Karpas-422 (cell line): ENCODE results near the gene FBXW9. TPM values are rescaled to one million over a fixed set of nuclear protein-coding genes. Genes with fewer than 3 reads are reported as not detected.
A peak's percentile ranks its signal among the peaks of the same experiment; 100 is the strongest.

Source experiments
- DNase-seq: peaks from one replicate; pipeline ENCODE4 v3.0.0-alpha.2; 2015
- H2AFZ ChIP-seq: fragments of 200-600 bp; sonication (generic); 2 replicates; pipeline ENCODE4 v1.6.1; 2014; ENCODE audit warnings: antibody characterized with exemption, low read length, mixed read lengths
- H3K27ac ChIP-seq: fragments of 200-600 bp; sonication (generic); 2 replicates; pipeline ENCODE4 v1.5.1; 2014; ENCODE audit warnings: mild to moderate bottlenecking, low read length, moderate library complexity
- H3K27me3 ChIP-seq: fragments of 200-600 bp; sonication (generic); 2 replicates; pipeline ENCODE4 v1.6.1; 2014; ENCODE audit warnings: low read length, mixed read lengths
- H3K36me3 ChIP-seq: fragments of 200-600 bp; sonication (generic); 2 replicates; pipeline ENCODE4 v1.6.1; 2014; ENCODE audit warnings: low read length, mixed read lengths; ENCODE audit not compliant: insufficient read depth
- H3K4me1 ChIP-seq: fragments of 200-600 bp; sonication (generic); 2 replicates; pipeline ENCODE4 v1.6.1; 2014; ENCODE audit warnings: mild to moderate bottlenecking, low read length, mixed read lengths
- H3K4me2 ChIP-seq: fragments of 200-600 bp; sonication (generic); 2 replicates; pipeline ENCODE4 v1.6.1; 2014; ENCODE audit warnings: low read length, low read depth, mild to moderate bottlenecking; ENCODE audit not compliant: poor library complexity, severe bottlenecking
- H3K4me3 ChIP-seq: fragments of 200-600 bp; sonication (generic); 2 replicates; pipeline ENCODE4 v1.5.1; 2014; ENCODE audit warnings: mild to moderate bottlenecking, antibody characterized with exemption, low read length, mixed read lengths
- H3K79me2 ChIP-seq: fragments of 200-600 bp; sonication (generic); 2 replicates; pipeline ENCODE4 v1.6.1; 2014; ENCODE audit warnings: mild to moderate bottlenecking, low read length, mixed read lengths
- H3K9ac ChIP-seq: fragments of 200-600 bp; sonication (generic); 2 replicates; pipeline ENCODE4 v1.6.0; 2014; ENCODE audit warnings: low read length
- H3K9me2 ChIP-seq: fragments of 200-600 bp; sonication (generic), shearing (Covaris generic); replicated peaks from 2 replicates; pipeline ENCODE4 v1.6.0; 2014; ENCODE audit warnings: mild to moderate bottlenecking, low read length, moderate library complexity; ENCODE audit not compliant: insufficient read depth
- H3K9me3 ChIP-seq: fragments of 300-700, 200-600 bp; sonication (generic); 2 replicates; pipeline ENCODE4 v1.6.1; 2014; ENCODE audit warnings: low read length, mixed read lengths
- H4K20me1 ChIP-seq: fragments of 200-600 bp; sonication (generic); 2 replicates; pipeline ENCODE4 v1.6.1; 2014; ENCODE audit warnings: mild to moderate bottlenecking, antibody characterized with exemption, low read length, low read depth; ENCODE audit not compliant: insufficient read depth
- total RNA-seq: library from RNA; depleted of rRNA; stranded (reverse); fragments of >200 nt; shearing (Covaris generic); gene quantifications from 2 replicates; pipeline ENCODE4 v1.2.3, GENCODE V29; 2014; ENCODE audit warnings: low replicate concordance

The FBXW9 gene
- total RNA-seq, 1 experiment from 2014 or later = 2.1 TPM

- peak overlapping the region; percentile 89 for H3K4me2 ChIP-seq
- no peak overlapping the region for H3K27ac ChIP-seq
- peak overlapping the region; percentile 85 for H3K4me3 ChIP-seq
- H3K4me1 ChIP-seq = peaks cover 35% of the 10 kb centered on the region
- DNase-seq = no peak
- peaks cover 51% of the 10 kb centered on the region for H3K79me2 ChIP-seq
- no peaks in the 10 kb centered on the region for H4K20me1 ChIP-seq
- H2AFZ ChIP-seq = no peak overlapping the region
- H3K9ac ChIP-seq = peak overlapping the region; percentile 93
- peaks cover 4% of the 10 kb centered on the region; the same call in 1 of the 2 replicates for H3K36me3 ChIP-seq
- no peaks in the 10 kb centered on the region for H3K9me2 ChIP-seq
- H3K27me3 ChIP-seq = no peaks in the 10 kb centered on the region
- H3K9me3 ChIP-seq = no peaks in the 10 kb centered on the region
These were observed 26.1 kb downstream of the FBXW9 start for GRCh38 chr19:12670159-12670928.

GRCh38 chr19:12669270-12670158, 26.9 kb downstream of the FBXW9 start:
- H3K4me3 ChIP-seq = peak overlapping the region; percentile 85
- no peaks in the 10 kb centered on the region for H3K27me3 ChIP-seq
- H4K20me1 ChIP-seq = no peaks in the 10 kb centered on the region
- peaks cover 43% of the 10 kb centered on the region for H3K4me1 ChIP-seq
- no peaks in the 10 kb centered on the region for H3K9me3 ChIP-seq
- H2AFZ ChIP-seq = peak overlapping the region; percentile 98
- peak; percentile 91 for DNase-seq
- peaks cover 9% of the 10 kb centered on the region for H3K36me3 ChIP-seq
- no peaks in the 10 kb centered on the region for H3K9me2 ChIP-seq
- peak overlapping the region; percentile 80 for H3K27ac ChIP-seq
- peak overlapping the region; percentile 93 for H3K9ac ChIP-seq
- peaks cover 57% of the 10 kb centered on the region for H3K79me2 ChIP-seq
- peak overlapping the region; percentile 89 for H3K4me2 ChIP-seq

GRCh38 chr19:12668932-12669269, 27.5 kb downstream of the FBXW9 start:
- Histone ChIP-seq H3K4me3 (peak overlapping the region; percentile 85), H3K36me3 (peaks cover 11% of the 10 kb centered on the region), H3K4me1 (peaks cover 47% of the 10 kb centered on the region), H3K9ac (peak overlapping the region; percentile 93), H3K79me2 (peaks cover 63% of the 10 kb centered on the region), H3K27ac (peak overlapping the region; percentile 80), H2AFZ (peak overlapping the region; percentile 98; the same call in 1 of the 2 replicates), H4K20me1 (no peaks in the 10 kb centered on the region), H3K9me3 (no peaks in the 10 kb centered on the region), H3K4me2 (peak overlapping the region; percentile 89), H3K9me2 (no peaks in the 10 kb centered on the region), H3K27me3 (no peaks in the 10 kb centered on the region)
- DNase-seq = peak; percentile 87

- Histone ChIP-seq H3K4me3 (peak overlapping the region; percentile 85), H3K27me3 (no peaks in the 10 kb centered on the region), H3K27ac (peak overlapping the region; percentile 80; the same call in 1 of the 2 replicates), H3K9me2 (no peaks in the 10 kb centered on the region), H3K4me2 (peak overlapping the region; percentile 89), H3K79me2 (peaks cover 68% of the 10 kb centered on the region), H3K36me3 (peaks cover 17% of the 10 kb centered on the region), H3K9ac (peak overlapping the region; percentile 93), H3K4me1 (peaks cover 47% of the 10 kb centered on the region), H2AFZ (no peak overlapping the region), H4K20me1 (no peaks in the 10 kb centered on the region), H3K9me3 (no peaks in the 10 kb centered on the region)
- no peak for DNase-seq
These were observed 28.1 kb downstream of the FBXW9 start for GRCh38 chr19:12668346-12668745.

GRCh38 chr19:12667731-12668302, 28.6 kb downstream of the FBXW9 start:
- Histone ChIP-seq H2AFZ (no peak overlapping the region), H3K9me3 (no peaks in the 10 kb centered on the region), H3K4me2 (peak overlapping the region; percentile 89), H3K4me3 (peak overlapping the region; percentile 94), H3K27ac (peak overlapping the region; percentile 29; the same call in 1 of the 2 replicates), H3K36me3 (peaks cover 21% of the 10 kb centered on the region), H3K9me2 (no peaks in the 10 kb centered on the region), H3K4me1 (peaks cover 47% of the 10 kb centered on the region), H4K20me1 (no peaks in the 10 kb centered on the region), H3K27me3 (no peaks in the 10 kb centered on the region), H3K9ac (peak overlapping the region; percentile 93), H3K79me2 (peaks cover 72% of the 10 kb centered on the region)
- DNase-seq = no peak

- DNase-seq = peak; percentile 95
- Histone ChIP-seq H2AFZ (peak within 1 kb of the TSS; percentile 55; the same call in 1 of the 2 replicates), H3K9me2 (no peaks in the 10 kb centered on the region), H3K36me3 (peaks cover 24% of the 10 kb centered on the region), H3K9ac (peak within 1 kb of the TSS; percentile 93), H3K9me3 (no peaks in the 10 kb centered on the region), H3K4me1 (peaks cover 47% of the 10 kb centered on the region), H3K79me2 (peaks cover 72% of the 10 kb centered on the region), H3K27me3 (no peaks in the 10 kb centered on the region), H3K4me2 (peak within 1 kb of the TSS; percentile 89), H3K4me3 (peak within 1 kb of the TSS; percentile 94), H3K27ac (peak within 1 kb of the TSS; percentile 78), H4K20me1 (no peaks in the 10 kb centered on the region)
These were observed 30.0 kb downstream of the FBXW9 start, which contains the start of the genes MAN2B1 and WDR83 for GRCh38 chr19:12666265-12667048. MAN2B1 (minus strand) TSS chr19:12666742; CDS start chr19:12666701, 41 bp downstream. WDR83 (plus strand) TSS chr19:12666807; CDS start chr19:12669791, 2,984 bp downstream.

- Histone ChIP-seq H3K4me3 (peak overlapping the region; percentile 94), H3K27ac (peak overlapping the region; percentile 78), H3K9me2 (no peaks in the 10 kb centered on the region), H3K79me2 (peaks cover 71% of the 10 kb centered on the region), H3K36me3 (peaks cover 28% of the 10 kb centered on the region), H3K9me3 (no peaks in the 10 kb centered on the region), H3K9ac (peak overlapping the region; percentile 93), H2AFZ (peak overlapping the region; percentile 32; the same call in 1 of the 2 replicates), H3K4me2 (peak overlapping the region; percentile 89), H3K27me3 (no peaks in the 10 kb centered on the region), H4K20me1 (no peaks in the 10 kb centered on the region), H3K4me1 (peaks cover 46% of the 10 kb centered on the region)
- DNase-seq = peak; percentile 60
These were observed 30.7 kb downstream of the FBXW9 start for GRCh38 chr19:12665671-12666264.
